GM12801 (cell line): ENCODE measurements around the gene TOPAZ1.

Experiments
- TF ChIP-seq, protein P1 (sequence below): IDR thresholded peaks from one replicate; pipeline ENCODE4 v1.5.1; 2011; ENCODE audit warnings: control low read depth; ENCODE audit not compliant: insufficient read length; ENCODE audit errors: extremely low read depth

Gene TOPAZ1

DNA sequence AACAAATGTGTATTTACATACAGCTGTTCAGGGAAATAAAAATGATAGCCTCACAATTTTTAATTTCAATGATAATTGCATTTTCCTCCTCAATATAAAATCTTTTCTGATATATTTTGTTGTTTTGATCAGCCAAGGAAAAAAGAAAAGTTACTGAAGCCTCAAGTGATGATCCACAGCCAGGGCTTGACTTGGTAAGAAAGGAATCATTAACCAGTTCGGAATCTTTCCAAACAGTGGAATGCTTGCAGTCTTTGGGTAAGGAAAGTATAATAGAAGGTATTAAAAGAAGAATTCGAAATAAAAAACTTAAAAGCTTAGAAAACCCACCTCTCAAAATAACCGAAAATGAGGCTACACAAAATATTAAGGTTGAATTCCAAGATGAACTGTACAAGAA, 1.0 kb downstream of the TOPAZ1 start:
- TF ChIP-seq, protein P1, sequence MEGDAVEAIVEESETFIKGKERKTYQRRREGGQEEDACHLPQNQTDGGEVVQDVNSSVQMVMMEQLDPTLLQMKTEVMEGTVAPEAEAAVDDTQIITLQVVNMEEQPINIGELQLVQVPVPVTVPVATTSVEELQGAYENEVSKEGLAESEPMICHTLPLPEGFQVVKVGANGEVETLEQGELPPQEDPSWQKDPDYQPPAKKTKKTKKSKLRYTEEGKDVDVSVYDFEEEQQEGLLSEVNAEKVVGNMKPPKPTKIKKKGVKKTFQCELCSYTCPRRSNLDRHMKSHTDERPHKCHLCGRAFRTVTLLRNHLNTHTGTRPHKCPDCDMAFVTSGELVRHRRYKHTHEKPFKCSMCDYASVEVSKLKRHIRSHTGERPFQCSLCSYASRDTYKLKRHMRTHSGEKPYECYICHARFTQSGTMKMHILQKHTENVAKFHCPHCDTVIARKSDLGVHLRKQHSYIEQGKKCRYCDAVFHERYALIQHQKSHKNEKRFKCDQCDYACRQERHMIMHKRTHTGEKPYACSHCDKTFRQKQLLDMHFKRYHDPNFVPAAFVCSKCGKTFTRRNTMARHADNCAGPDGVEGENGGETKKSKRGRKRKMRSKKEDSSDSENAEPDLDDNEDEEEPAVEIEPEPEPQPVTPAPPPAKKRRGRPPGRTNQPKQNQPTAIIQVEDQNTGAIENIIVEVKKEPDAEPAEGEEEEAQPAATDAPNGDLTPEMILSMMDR = no peak

GRCh38 chr3:44248152-44248551, 6.5 kb downstream of the TOPAZ1 start:
- TF ChIP-seq, protein P1 = no peak

DNA sequence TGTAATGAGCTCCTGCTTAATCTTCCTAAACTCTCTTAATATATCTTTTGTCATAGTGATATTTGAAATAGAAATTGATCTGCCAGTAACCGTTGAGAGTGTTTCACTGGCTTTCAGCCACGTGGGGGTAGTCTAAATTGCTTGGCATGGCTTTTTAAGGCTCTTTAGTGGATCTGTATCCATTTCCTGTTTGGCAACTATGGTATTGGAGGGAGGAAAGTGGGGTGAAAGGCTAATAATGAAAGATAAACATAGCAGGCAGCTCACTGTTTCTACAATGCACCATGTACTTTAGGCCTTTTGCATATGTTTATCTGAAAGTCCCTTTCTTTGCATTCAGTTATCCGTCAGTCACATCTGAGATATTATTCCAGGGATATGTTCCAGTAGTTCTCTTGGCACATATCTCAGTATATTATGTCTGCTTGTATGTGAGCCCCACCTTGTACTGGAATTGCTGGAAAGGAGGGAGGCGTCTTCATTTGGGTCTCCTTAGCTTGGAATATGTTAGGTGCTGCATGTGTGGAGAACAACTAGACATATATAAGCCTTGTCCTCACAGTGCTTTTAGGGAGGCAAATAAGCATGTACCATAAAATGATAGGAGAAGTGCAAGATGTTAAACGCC, 10.8 kb downstream of the TOPAZ1 start:
- TF ChIP-seq, protein P1 = no peak

- TF ChIP-seq, protein P1 = no peak
These were observed 17.7 kb downstream of the TOPAZ1 start for GRCh38 chr3:44259404-44259803.

DNA sequence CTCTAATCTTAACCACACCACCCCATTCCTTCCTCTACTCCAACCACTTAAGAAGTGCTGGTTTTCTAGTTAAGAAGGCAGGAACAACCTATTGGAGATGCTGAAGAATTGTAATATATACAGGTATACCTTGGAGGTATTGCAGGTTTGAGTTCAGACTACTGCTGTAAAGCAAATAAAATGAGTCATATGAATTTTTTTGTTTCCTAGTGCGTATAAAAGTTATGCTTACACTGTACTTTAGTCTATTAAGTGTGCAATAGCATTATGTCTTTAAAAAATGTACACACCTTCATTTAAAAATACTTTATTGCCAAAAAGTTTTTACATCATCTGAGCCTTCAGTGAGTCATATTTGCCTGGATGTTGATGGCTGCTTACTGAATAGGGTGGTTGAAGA, 22.5 kb downstream of the TOPAZ1 start:
- TF ChIP-seq, protein P1 = no peak

DNA sequence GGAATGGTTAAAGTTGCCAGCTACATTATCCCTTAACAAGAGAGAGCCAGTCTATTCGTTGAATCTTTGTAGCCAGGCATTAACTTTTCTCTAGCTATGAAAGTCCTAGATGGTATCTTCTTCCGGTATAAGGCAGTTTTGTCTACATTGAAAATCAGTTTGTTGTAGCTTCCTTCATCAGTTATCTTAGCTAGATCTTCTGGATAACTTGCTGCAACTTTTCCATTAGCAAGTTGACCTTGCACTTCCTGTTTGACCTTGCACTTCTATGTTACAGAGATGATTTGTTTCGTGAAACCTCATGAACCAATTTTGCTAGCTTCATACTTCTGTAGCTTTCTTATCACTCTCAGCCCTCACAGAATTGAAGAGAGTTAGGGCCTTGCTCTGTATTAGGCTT, 24.1 kb downstream of the TOPAZ1 start:
- TF ChIP-seq, protein P1 = no peak

GRCh38 chr3:44272191-44272590, 30.5 kb downstream of the TOPAZ1 start:
- TF ChIP-seq, protein P1 = no peak
